GM10248 (cell line): ENCODE data around the gene OSBPL5.

ENCODE experiments used
- CTCF ChIA-PET: fragments of 300-600 bp; sonication (Branson Sonifier 250); formaldehyde crosslinking; extraction: SDS; loops from one replicate; lab custom pipeline; 2021; ENCODE audit warnings: antibody characterized with exemption; lab: Yijun Ruan, JAX
- POLR2A ChIA-PET: fragments of 350-650 bp; sonication (Branson Sonifier 250); formaldehyde crosslinking; extraction: SDS; loops from one replicate; lab custom pipeline; 2020; ENCODE audit warnings: antibody characterized with exemption; lab: Yijun Ruan, JAX
- DNase-seq: peaks from one replicate; pipeline ENCODE4 v3.0.0; 2012; ENCODE audit errors: extremely low spot score
- CTCF ChIP-seq: IDR thresholded peaks from 2 replicates; pipeline ENCODE4 v1.5.1; 2012; ENCODE audit warnings: mild to moderate bottlenecking, low read depth; ENCODE audit errors: extremely low read depth, missing control alignments, control extremely low read depth

OSBPL5 gene

GRCh38 chr11:3138178-3139085 is 26.7 kb downstream of the OSBPL5 start:
- ChIA-PET CTCF (no interaction called here), POLR2A (no interaction called here)
- TF ChIP-seq CTCF = no peak
- DNase-seq = no peak

- POLR2A ChIA-PET = no interaction called here
- CTCF ChIA-PET = no interaction called here
- TF ChIP-seq CTCF = no peak
- no peak for DNase-seq
Measured at GRCh38 chr11:3137486-3138177, 27.5 kb downstream of the OSBPL5 start.

GRCh38 chr11:3136546-3137455 is 28.3 kb downstream of the OSBPL5 start:
- ChIA-PET POLR2A (no interaction called here), CTCF (no interaction called here)
- no peak for DNase-seq
- no peak for TF ChIP-seq CTCF

GRCh38 chr11:3135481-3136440 is 29.3 kb downstream of the OSBPL5 start:
- no peak for DNase-seq
- CTCF ChIA-PET = no interaction called here
- no peak for TF ChIP-seq CTCF
- POLR2A ChIA-PET = no interaction called here

GRCh38 chr11:3134651-3135480 is 30.2 kb downstream of the OSBPL5 start:
- ChIA-PET POLR2A (interaction anchor here (0.7 kb wide), 1 partner anchor 69 kb away, joined by 3 read pairs; no protein-coding TSS in a partner anchor), CTCF (no interaction called here)
- TF ChIP-seq CTCF = no peak
- no peak for DNase-seq
